PC-3 (cell line): Measurements from ENCODE around the gene ADK. TPM values are rescaled to one million over a fixed set of nuclear protein-coding genes. Genes with fewer than 3 reads are reported as not detected.
A peak's percentile ranks its signal among the peaks of the same experiment; 100 is the strongest.

ENCODE experiments used
- ATAC-seq: fragments of 200-7000 bp; cut with Tn5 transposase; 2 replicates; pipeline ENCODE4 v1.9.1; 2020; ENCODE audit warnings: mild to moderate bottlenecking, moderate library complexity
- BruUV-seq: library from RNA; stranded (reverse); fragments of 400-500 nt; replicated peaks from 2 replicates; lab custom pipeline; 2021; lab: Mats Ljungman, UMichigan
- CTCF ChIA-PET: fragments of 300-600 bp; sonication (Branson Sonifier 250); formaldehyde crosslinking; loops from one replicate; lab custom pipeline; 2022; ENCODE audit warnings: antibody characterized with exemption; lab: Charles Lee
- POLR2A ChIA-PET: fragments of 300-600 bp; sonication (Branson Sonifier 250); formaldehyde crosslinking; loops from one replicate; lab custom pipeline; 2022; ENCODE audit warnings: antibody characterized with exemption; ENCODE audit not compliant: unreplicated experiment; lab: Charles Lee
- DNase-seq: peaks from one replicate; pipeline ENCODE4 v3.0.0-alpha.2; 2015
- H2AFZ ChIP-seq: fragments of 300-600 bp; sonication (generic); 2 replicates; pipeline ENCODE4 v1.6.0; 2016; ENCODE audit warnings: antibody characterized with exemption, low read length
- H3F3A ChIP-seq: fragments of 300-600 bp; sonication (generic); one replicate; pipeline ENCODE4 v1.6.0; 2017; ENCODE audit warnings: antibody characterized with exemption, low read length, control low read depth, mild to moderate bottlenecking; ENCODE audit not compliant: unreplicated experiment
- H3K27ac ChIP-seq: fragments of 300-600 bp; sonication (generic); 2 replicates; pipeline ENCODE4 v1.5.1; 2016; ENCODE audit warnings: mild to moderate bottlenecking, low read length
- H3K27me3 ChIP-seq: fragments of 300-600 bp; sonication (generic); 2 replicates; pipeline ENCODE4 v1.6.1; 2016; ENCODE audit warnings: low read length, mixed read lengths
- H3K36me3 ChIP-seq: fragments of 300-600 bp; sonication (generic); 2 replicates; pipeline ENCODE4 v1.6.1; 2016; ENCODE audit warnings: low read depth, mixed run types, low read length, mixed read lengths
- H3K4me1 ChIP-seq: fragments of 300-600 bp; sonication (generic); 2 replicates; pipeline ENCODE4 v1.5.1; 2016; ENCODE audit warnings: low read length; ENCODE audit not compliant: insufficient read depth
- H3K4me2 ChIP-seq: fragments of 300-600 bp; sonication (generic); 2 replicates; pipeline ENCODE4 v1.6.0; 2016; ENCODE audit warnings: low read length
- H3K4me3 ChIP-seq: fragments of 300-600 bp; sonication (generic); 2 replicates; pipeline ENCODE4 v1.5.1; 2016; ENCODE audit warnings: mild to moderate bottlenecking, low read length, mixed read lengths
- H3K79me2 ChIP-seq: fragments of 300-600 bp; sonication (generic); 2 replicates; pipeline ENCODE4 v1.6.1; 2017; ENCODE audit warnings: low read length, mixed read lengths
- H3K9ac ChIP-seq: fragments of 300-600 bp; sonication (generic); 2 replicates; pipeline ENCODE4 v1.6.0; 2016; ENCODE audit warnings: mild to moderate bottlenecking, low read length
- H3K9me2 ChIP-seq: fragments of 300-600 bp; sonication (generic); replicated peaks from 2 replicates; pipeline ENCODE4 v1.6.1; 2016; ENCODE audit warnings: mixed run types, low read length, mixed read lengths
- H3K9me3 ChIP-seq: fragments of 300-600 bp; sonication (generic); 2 replicates; pipeline ENCODE4 v1.6.1; 2016; ENCODE audit warnings: low read length, mixed read lengths
- H4K20me1 ChIP-seq: fragments of 300-600 bp; sonication (generic); 2 replicates; pipeline ENCODE4 v1.6.1; 2016; ENCODE audit warnings: low read length, mixed read lengths
- EZH2 ChIP-seq: fragments of 300-600 bp; sonication (generic); IDR thresholded peaks from one replicate; pipeline ENCODE4 v1.6.1; 2017; ENCODE audit warnings: antibody characterized with exemption, mild to moderate bottlenecking, low read length; ENCODE audit not compliant: unreplicated experiment
- EZH2phosphoT487 ChIP-seq: fragments of 300-600 bp; sonication (generic); IDR thresholded peaks from 2 replicates; pipeline ENCODE4 v1.6.1; 2018; ENCODE audit warnings: mild to moderate bottlenecking, antibody characterized with exemption, low read length, borderline replicate concordance
- intact Hi-C: fragments of 100-400 bp; cut with micrococcal nuclease; formaldehyde crosslinking; loops from 2 replicates; pipeline ENCODE4 v1.9.0; 2023
- total RNA-seq: library from RNA; depleted of rRNA; stranded (reverse); fragments of >200 nt; gene quantifications from 2 replicates; pipeline ENCODE4 v1.2.3, GENCODE V29; 2014
- TF ChIP-seq, protein P1 (sequence below): fragments of 300-600 bp; sonication (generic); conservative IDR thresholded peaks from 2 replicates; pipeline ENCODE4 v1.5.1; 2017; ENCODE audit warnings: antibody characterized with exemption, low read depth, mild to moderate bottlenecking, low read length

ADK gene
- total RNA-seq, 1 experiment from 2014 or later, result 256 TPM

DNA sequence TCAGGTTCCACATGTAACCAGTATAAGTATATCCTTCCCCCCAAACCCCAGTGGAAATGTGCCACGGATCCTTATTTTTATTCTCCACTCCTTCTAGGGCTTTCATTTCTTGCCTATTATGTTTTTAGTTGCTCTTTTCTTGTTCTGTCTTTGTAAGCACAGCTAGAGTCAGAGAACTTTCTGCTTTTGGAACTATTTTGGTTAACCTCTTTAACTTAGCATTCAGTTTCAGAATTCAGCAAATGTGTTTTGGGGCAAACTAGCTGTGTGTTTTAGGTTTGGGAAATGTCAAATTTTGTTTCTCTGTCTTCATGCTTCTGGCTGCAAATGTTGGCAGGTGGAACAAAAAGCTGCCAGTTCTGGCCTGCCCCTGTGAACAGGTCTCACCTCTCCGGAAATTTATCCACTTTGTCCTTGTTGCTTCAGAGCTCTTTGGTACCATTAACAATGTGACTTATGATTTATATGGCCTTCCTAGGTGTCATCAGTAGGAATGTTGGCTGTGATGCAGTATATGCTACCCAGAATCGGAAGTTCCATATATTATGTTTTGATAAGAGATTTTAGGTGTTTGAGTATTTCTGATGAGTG is 156.1 kb downstream of the ADK start:
- POLR2A ChIA-PET, result no interaction called here
- TF ChIP-seq, protein P1, sequence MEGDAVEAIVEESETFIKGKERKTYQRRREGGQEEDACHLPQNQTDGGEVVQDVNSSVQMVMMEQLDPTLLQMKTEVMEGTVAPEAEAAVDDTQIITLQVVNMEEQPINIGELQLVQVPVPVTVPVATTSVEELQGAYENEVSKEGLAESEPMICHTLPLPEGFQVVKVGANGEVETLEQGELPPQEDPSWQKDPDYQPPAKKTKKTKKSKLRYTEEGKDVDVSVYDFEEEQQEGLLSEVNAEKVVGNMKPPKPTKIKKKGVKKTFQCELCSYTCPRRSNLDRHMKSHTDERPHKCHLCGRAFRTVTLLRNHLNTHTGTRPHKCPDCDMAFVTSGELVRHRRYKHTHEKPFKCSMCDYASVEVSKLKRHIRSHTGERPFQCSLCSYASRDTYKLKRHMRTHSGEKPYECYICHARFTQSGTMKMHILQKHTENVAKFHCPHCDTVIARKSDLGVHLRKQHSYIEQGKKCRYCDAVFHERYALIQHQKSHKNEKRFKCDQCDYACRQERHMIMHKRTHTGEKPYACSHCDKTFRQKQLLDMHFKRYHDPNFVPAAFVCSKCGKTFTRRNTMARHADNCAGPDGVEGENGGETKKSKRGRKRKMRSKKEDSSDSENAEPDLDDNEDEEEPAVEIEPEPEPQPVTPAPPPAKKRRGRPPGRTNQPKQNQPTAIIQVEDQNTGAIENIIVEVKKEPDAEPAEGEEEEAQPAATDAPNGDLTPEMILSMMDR, result no peak
- TF ChIP-seq EZH2phosphoT487 (no peak), EZH2 (no peak)
- no peaks in the 10 kb centered on the region for H3F3A ChIP-seq
- H3K9me2 ChIP-seq, result no peaks in the 10 kb centered on the region
- peaks cover 9% of the 10 kb centered on the region for H3K4me1 ChIP-seq
- DNase-seq (no peak), ATAC-seq (no peak)
- H3K27me3 ChIP-seq, result no peaks in the 10 kb centered on the region
- CTCF ChIA-PET, result no interaction called here
- H3K4me3 ChIP-seq, result no peak overlapping the region
- no peak overlapping the region for H2AFZ ChIP-seq
- no peak overlapping the region for H3K4me2 ChIP-seq
- no peaks in the 10 kb centered on the region for H3K9me3 ChIP-seq
- no peak overlapping the region for H3K27ac ChIP-seq
- intact Hi-C loops, result no loop called here
- H3K36me3 ChIP-seq, result no peaks in the 10 kb centered on the region
- H3K9ac ChIP-seq, result no peak overlapping the region
- H3K79me2 ChIP-seq, result peaks cover 63% of the 10 kb centered on the region
- H4K20me1 ChIP-seq, result no peaks in the 10 kb centered on the region
- BruUV-seq, result no TSS peak

DNA sequence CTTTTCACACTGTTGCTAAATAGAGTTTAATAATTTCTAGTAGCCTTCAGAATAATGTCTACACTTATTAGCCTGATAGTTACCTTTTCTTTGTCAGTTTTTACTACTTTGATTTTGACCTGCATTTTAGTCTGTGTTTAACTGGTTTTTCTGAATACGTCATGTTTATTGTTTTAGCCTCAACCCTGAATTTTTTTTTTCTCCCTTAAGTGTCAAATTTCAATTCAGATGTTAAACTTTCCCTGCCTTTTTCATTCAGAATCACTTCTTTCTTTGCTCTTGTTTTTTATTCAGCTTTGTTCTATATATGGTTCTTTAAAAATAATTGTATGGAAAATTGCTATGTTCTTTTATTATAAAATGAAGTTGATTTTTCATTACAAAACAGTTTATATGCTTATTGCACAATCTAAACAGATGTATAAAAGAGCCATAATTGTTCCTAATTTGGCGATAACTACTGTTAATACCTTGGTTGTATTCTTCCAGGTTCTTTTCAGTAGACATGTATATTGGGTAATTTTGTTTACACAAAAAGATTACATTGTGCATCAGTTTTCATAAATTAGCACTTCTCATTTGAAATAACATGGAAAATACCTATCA is 159.7 kb downstream of the ADK start:
- H3F3A ChIP-seq, result peaks cover 10% of the 10 kb centered on the region
- ATAC-seq, result no peak
- H3K27me3 ChIP-seq, result no peaks in the 10 kb centered on the region
- ChIA-PET CTCF (no interaction called here), POLR2A (interaction anchor here (0.7 kb wide), 1 partner anchor 17 kb away, joined by 8 read pairs; no protein-coding TSS in a partner anchor)
- H4K20me1 ChIP-seq, result no peaks in the 10 kb centered on the region
- peaks cover 6% of the 10 kb centered on the region; the same call in 1 of the 2 replicates for H3K36me3 ChIP-seq
- TF ChIP-seq EZH2 (no peak), EZH2phosphoT487 (no peak)
- TF ChIP-seq, protein P1, result no peak
- intact Hi-C loops, result no loop called here
- H3K9ac ChIP-seq, result no peak overlapping the region
- peak; percentile 48 for DNase-seq
- BruUV-seq, result no TSS peak
- H3K9me2 ChIP-seq, result no peaks in the 10 kb centered on the region
- H2AFZ ChIP-seq, result no peak overlapping the region
- no peaks in the 10 kb centered on the region for H3K9me3 ChIP-seq
- peaks cover 34% of the 10 kb centered on the region for H3K79me2 ChIP-seq
- H3K4me2 ChIP-seq, result no peak overlapping the region
- H3K4me3 ChIP-seq, result no peak overlapping the region
- peaks cover 9% of the 10 kb centered on the region for H3K4me1 ChIP-seq
- H3K27ac ChIP-seq, result no peak overlapping the region

DNA sequence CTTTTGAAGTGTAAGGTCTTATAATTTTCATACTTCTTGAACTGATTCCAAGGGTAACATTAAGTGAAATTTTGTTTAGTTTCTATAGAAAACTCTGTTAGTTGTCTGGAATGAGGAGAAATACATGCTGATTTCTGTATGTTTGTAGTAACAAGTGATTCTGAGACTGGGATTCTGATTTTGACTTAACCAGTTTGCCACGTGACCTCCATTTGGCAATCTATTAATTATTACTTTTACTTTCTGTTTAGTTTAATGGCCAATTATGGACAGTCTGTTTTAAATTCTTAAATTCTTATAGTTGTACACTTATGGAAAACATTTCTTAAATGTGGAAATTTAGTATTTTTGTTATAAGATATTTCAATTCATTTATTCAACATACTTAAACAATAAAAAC is 163.1 kb downstream of the ADK start:
- Histone ChIP-seq H2AFZ (no peak overlapping the region), H3K9me3 (no peaks in the 10 kb centered on the region), H3K36me3 (peaks cover 24% of the 10 kb centered on the region), H3K79me2 (peaks cover 5% of the 10 kb centered on the region), H3K4me2 (no peak overlapping the region), H3K4me3 (no peak overlapping the region), H3F3A (peaks cover 10% of the 10 kb centered on the region), H3K4me1 (peaks cover 9% of the 10 kb centered on the region), H3K27me3 (no peaks in the 10 kb centered on the region), H3K9me2 (no peaks in the 10 kb centered on the region), H3K27ac (no peak overlapping the region), H3K9ac (no peak overlapping the region), H4K20me1 (0 out of 2 replicates have a peak, but pooled peaks cover under 1% of the 10 kb centered on the region)
- ATAC-seq (no peak), DNase-seq (no peak)
- ChIA-PET POLR2A (no interaction called here), CTCF (no interaction called here)
- TF ChIP-seq EZH2, result no peak
- TF ChIP-seq, protein P1, result no peak
- no peak for TF ChIP-seq EZH2phosphoT487
- BruUV-seq, result no TSS peak
- intact Hi-C loops, result no loop called here
